Ishikawa (cell line): Measurements from ENCODE around the gene OR13C9.
A peak's percentile ranks its signal among the peaks of the same experiment; 100 is the strongest.
"Not testable (repeated sequence)": the region's sequence is repeated elsewhere in the genome, so short reads cannot be mapped to it uniquely, and the experiment has no call there.

Experiments
- CEBPB ChIP-seq: IDR thresholded peaks from 2 replicates; pipeline ENCODE4 v1.6.1; 2012
- CREB1 ChIP-seq: IDR thresholded peaks from 2 replicates; pipeline ENCODE4 v1.6.1; 2012; ENCODE audit warnings: low read depth
- EGR1 ChIP-seq: IDR thresholded peaks from 2 replicates; pipeline ENCODE4 v1.6.1; 2012
- EP300 ChIP-seq: IDR thresholded peaks from 2 replicates; pipeline ENCODE4 v1.6.1; 2012; ENCODE audit warnings: borderline replicate concordance
- FOXM1 ChIP-seq: IDR thresholded peaks from 2 replicates; pipeline ENCODE4 v1.6.1; 2012; ENCODE audit warnings: low read depth, borderline replicate concordance
- MAX ChIP-seq: IDR thresholded peaks from 2 replicates; pipeline ENCODE4 v1.6.1; 2012
- NFIC ChIP-seq: IDR thresholded peaks from 2 replicates; pipeline ENCODE4 v1.6.1; 2012
- RAD21 ChIP-seq: IDR thresholded peaks from 2 replicates; pipeline ENCODE4 v1.6.1; 2012; ENCODE audit warnings: low read depth
- REST ChIP-seq: IDR thresholded peaks from 2 replicates; pipeline ENCODE4 v1.6.1; 2012; ENCODE audit warnings: low read depth, mild to moderate bottlenecking
- TAF1 ChIP-seq: IDR thresholded peaks from 2 replicates; pipeline ENCODE4 v1.6.1; 2012; ENCODE audit warnings: low read depth, mild to moderate bottlenecking
- TCF12 ChIP-seq: IDR thresholded peaks from 2 replicates; pipeline ENCODE4 v1.6.1; 2012; ENCODE audit warnings: low read depth
- TEAD4 ChIP-seq: IDR thresholded peaks from 2 replicates; pipeline ENCODE4 v1.6.1; 2012
- USF1 ChIP-seq: IDR thresholded peaks from 2 replicates; pipeline ENCODE4 v1.6.1; 2012
- YY1 ChIP-seq: IDR thresholded peaks from 2 replicates; pipeline ENCODE4 v1.6.1; 2012; ENCODE audit warnings: low read depth
- ZBTB7A ChIP-seq: IDR thresholded peaks from 2 replicates; pipeline ENCODE4 v1.6.1; 2012; ENCODE audit warnings: low read depth

Gene OR13C9

GRCh38 chr9:104599313-104599712 is 18.7 kb downstream of the OR13C9 start, which contains the start of gene OR13C5:
Gene OR13C5, minus strand, starts transcription at chr9:104599413. Its CDS starts 0 bp downstream, at chr9:104599413.
- TF ChIP-seq NFIC, CEBPB, ZBTB7A: not testable (repeated sequence)

- no peak for TF ChIP-seq CREB1
- no peak for TF ChIP-seq USF1
- TF ChIP-seq TEAD4: no peak
- TF ChIP-seq EGR1: no peak
- TF ChIP-seq TAF1: no peak
- no peak for TF ChIP-seq NFIC
- no peak for TF ChIP-seq FOXM1
- TF ChIP-seq CEBPB: no peak
- no peak for TF ChIP-seq TCF12
- no peak for TF ChIP-seq YY1
- TF ChIP-seq ZBTB7A: no peak
Observed at GRCh38 chr9:104589626-104590025, 28.4 kb downstream of the OR13C9 start.

GRCh38 chr9:104586496-104587180 is 31.4 kb downstream of the OR13C9 start:
- no peak for TF ChIP-seq EP300
- TF ChIP-seq TCF12: no peak
- no peak for TF ChIP-seq YY1
- no peak for TF ChIP-seq TAF1
- TF ChIP-seq MAX: no peak
- TF ChIP-seq NFIC: no peak
- peak; percentile 85 for TF ChIP-seq CEBPB
- no peak for TF ChIP-seq ZBTB7A

GRCh38 chr9:104580562-104580961 is 37.4 kb downstream of the OR13C9 start:
- TF ChIP-seq CREB1 (no peak), CEBPB (peak; percentile 74)

GRCh38 chr9:104577263-104577662 is 40.7 kb downstream of the OR13C9 start:
- no peak for TF ChIP-seq USF1
- no peak for TF ChIP-seq REST
- TF ChIP-seq EGR1: no peak
- TF ChIP-seq TAF1: no peak
- TF ChIP-seq MAX: no peak
- no peak for TF ChIP-seq YY1
- TF ChIP-seq ZBTB7A: no peak
- TF ChIP-seq CREB1: no peak
- no peak for TF ChIP-seq TEAD4
- TF ChIP-seq NFIC: no peak
- no peak for TF ChIP-seq CEBPB
- TF ChIP-seq TCF12: no peak
- TF ChIP-seq EP300: no peak
- no peak for TF ChIP-seq RAD21
- no peak for TF ChIP-seq FOXM1

GRCh38 chr9:104575456-104575855 is 42.5 kb downstream of the OR13C9 start:
- TF ChIP-seq EP300 (no peak), REST (no peak), NFIC (no peak), TAF1 (no peak), MAX (no peak), RAD21 (no peak), CEBPB (no peak), ZBTB7A (no peak), FOXM1 (no peak), USF1 (no peak), TCF12 (no peak), YY1 (no peak), CREB1 (no peak), TEAD4 (no peak), EGR1 (no peak)
